ENCODE results near the gene NUP37. TPM values are rescaled to one million over a fixed set of nuclear protein-coding genes. Genes with fewer than 3 reads are reported as not detected.
A peak's percentile ranks its signal among the peaks of the same experiment; 100 is the strongest.
"Not testable (repeated sequence)": the region's sequence is repeated elsewhere in the genome, so short reads cannot be mapped to it uniquely, and the experiment has no call there.

NUP37 gene
- total and polyA plus RNA-seq, 4 donors = 14.0 to 23.3 (median 19.5) TPM

- no peak for ATAC-seq (ENCODE audit: insufficient read depth, low FRiP score)
- peak in 1 of 3 donors; percentile 3 for DNase-seq
- 79 to 86% methylated on average over 1 of the region's 1 CpG for WGBS, 2 donors
- H3K9me3 ChIP-seq (ENCODE audit: control insufficient read depth in 4 of 4, insufficient read depth in 3 of 4, low read length in 3 of 4) = no peaks in the 10 kb centered on the region
- no peak overlapping the region for H3K27ac ChIP-seq (ENCODE audit: low read depth in 1 of 2, low read length in 1 of 2)
- no peaks in the 10 kb centered on the region for H3K27me3 ChIP-seq (ENCODE audit: control insufficient read depth in 3 of 3, insufficient read depth in 3 of 3, low read length in 2 of 3)
- no peak overlapping the region for H3K4me3 ChIP-seq
- no peak overlapping the region for H3K9ac ChIP-seq (ENCODE audit: insufficient read depth in 1 of 2, low read length in 2 of 2)
- no peaks in the 10 kb centered on the region for H3K4me1 ChIP-seq (ENCODE audit: control insufficient read depth in 5 of 5, insufficient read depth in 5 of 5, low read length in 5 of 5)
- no peak for TF ChIP-seq CTCF (IDR thresholded peaks at IDR 0.05; ENCODE audit: control extremely low read depth, extremely low read depth)
- H3K36me3 ChIP-seq (ENCODE audit: control insufficient read depth in 4 of 4, insufficient read depth in 4 of 4, low read length in 4 of 4) = no peaks in the 10 kb centered on the region
These were observed 24.3 kb upstream of the NUP37 start for GRCh38 chr12:102144221-102144620.

- not testable (repeated sequence) for DNase-seq; ATAC-seq (ENCODE audit: insufficient read depth, low FRiP score); H3K36me3 ChIP-seq (ENCODE audit: control insufficient read depth in 4 of 4, insufficient read depth in 4 of 4, low read length in 4 of 4); H3K4me1 ChIP-seq (ENCODE audit: control insufficient read depth in 5 of 5, insufficient read depth in 5 of 5, low read length in 5 of 5); H3K27ac ChIP-seq (ENCODE audit: low read depth in 1 of 2, low read length in 1 of 2); H3K4me3 ChIP-seq; H3K9ac ChIP-seq (ENCODE audit: insufficient read depth in 1 of 2, low read length in 2 of 2); H3K27me3 ChIP-seq (ENCODE audit: control insufficient read depth in 3 of 3, insufficient read depth in 3 of 3, low read length in 2 of 3); H3K9me3 ChIP-seq (ENCODE audit: control insufficient read depth in 4 of 4, insufficient read depth in 3 of 4, low read length in 3 of 4)
- WGBS, 2 donors = 89 to 92% methylated on average over 11 of the region's 11 CpGs
These were observed 23.0 kb upstream of the NUP37 start for GRCh38 chr12:102142866-102143373.

- H3K27ac ChIP-seq (ENCODE audit: low read depth in 1 of 2, low read length in 1 of 2); H3K9ac ChIP-seq (ENCODE audit: insufficient read depth in 1 of 2, low read length in 2 of 2); H3K4me1 ChIP-seq (ENCODE audit: control insufficient read depth in 5 of 5, insufficient read depth in 5 of 5, low read length in 5 of 5); H3K9me3 ChIP-seq (ENCODE audit: control insufficient read depth in 4 of 4, insufficient read depth in 3 of 4, low read length in 3 of 4); H3K4me3 ChIP-seq; ATAC-seq (ENCODE audit: insufficient read depth, low FRiP score); H3K27me3 ChIP-seq (ENCODE audit: control insufficient read depth in 3 of 3, insufficient read depth in 3 of 3, low read length in 2 of 3); DNase-seq; H3K36me3 ChIP-seq (ENCODE audit: control insufficient read depth in 4 of 4, insufficient read depth in 4 of 4, low read length in 4 of 4): not testable (repeated sequence)
- 97 to 99% methylated on average over 8 of the region's 8 CpGs for WGBS, 2 donors
These were observed 17.7 kb upstream of the NUP37 start for GRCh38 chr12:102137619-102138018.

- not testable (repeated sequence) for H3K4me3 ChIP-seq; ATAC-seq (ENCODE audit: insufficient read depth, low FRiP score); H3K9ac ChIP-seq (ENCODE audit: insufficient read depth in 1 of 2, low read length in 2 of 2); H3K27ac ChIP-seq (ENCODE audit: low read depth in 1 of 2, low read length in 1 of 2); H3K4me1 ChIP-seq (ENCODE audit: control insufficient read depth in 5 of 5, insufficient read depth in 5 of 5, low read length in 5 of 5); DNase-seq; H3K27me3 ChIP-seq (ENCODE audit: control insufficient read depth in 3 of 3, insufficient read depth in 3 of 3, low read length in 2 of 3); H3K9me3 ChIP-seq (ENCODE audit: control insufficient read depth in 4 of 4, insufficient read depth in 3 of 4, low read length in 3 of 4); H3K36me3 ChIP-seq (ENCODE audit: control insufficient read depth in 4 of 4, insufficient read depth in 4 of 4, low read length in 4 of 4)
- 97 to 98% methylated on average over 2 of the region's 2 CpGs for WGBS, 2 donors
These were observed 11.5 kb upstream of the NUP37 start for GRCh38 chr12:102131442-102131841.

GRCh38 chr12:102130720-102131119 is 10.8 kb upstream of the NUP37 start:
- not testable (repeated sequence) for DNase-seq; ATAC-seq (ENCODE audit: insufficient read depth, low FRiP score); H3K27me3 ChIP-seq (ENCODE audit: control insufficient read depth in 3 of 3, insufficient read depth in 3 of 3, low read length in 2 of 3); H3K9me3 ChIP-seq (ENCODE audit: control insufficient read depth in 4 of 4, insufficient read depth in 3 of 4, low read length in 3 of 4); H3K4me3 ChIP-seq; H3K9ac ChIP-seq (ENCODE audit: insufficient read depth in 1 of 2, low read length in 2 of 2); H3K4me1 ChIP-seq (ENCODE audit: control insufficient read depth in 5 of 5, insufficient read depth in 5 of 5, low read length in 5 of 5); H3K27ac ChIP-seq (ENCODE audit: low read depth in 1 of 2, low read length in 1 of 2); H3K36me3 ChIP-seq (ENCODE audit: control insufficient read depth in 4 of 4, insufficient read depth in 4 of 4, low read length in 4 of 4)
- 83 to 85% methylated on average over 3 of the region's 3 CpGs for WGBS, 2 donors

- 91 to 94% methylated on average over 2 of the region's 2 CpGs for WGBS, 2 donors
These were observed 1.4 kb upstream of the NUP37 start for GRCh38 chr12:102121328-102121727.

More at GRCh38 chr12:102121328-102121727, 1.4 kb upstream of the NUP37 start:
- not testable (repeated sequence) for H3K4me1 ChIP-seq (ENCODE audit: control insufficient read depth in 5 of 5, insufficient read depth in 5 of 5, low read length in 5 of 5); H3K27me3 ChIP-seq (ENCODE audit: control insufficient read depth in 3 of 3, insufficient read depth in 3 of 3, low read length in 2 of 3); H3K4me3 ChIP-seq; ATAC-seq (ENCODE audit: insufficient read depth, low FRiP score); H3K27ac ChIP-seq (ENCODE audit: low read depth in 1 of 2, low read length in 1 of 2); H3K9me3 ChIP-seq (ENCODE audit: control insufficient read depth in 4 of 4, insufficient read depth in 3 of 4, low read length in 3 of 4)
- Histone ChIP-seq H3K9ac (ENCODE audit: insufficient read depth in 1 of 2, low read length in 2 of 2) (peak overlapping the region in 1 of 2 donors; percentile 2), H3K36me3 (ENCODE audit: control insufficient read depth in 4 of 4, insufficient read depth in 4 of 4, low read length in 4 of 4) (peaks cover 0 to 13% (median 5%) of the 10 kb centered on the region in 4 donors)
- DNase-seq = peak in 2 of 3 donors; percentile 43 to 62
